Activated T-helper 1 cell treated with anti-CD3 and anti-CD28 coated beads, Interleukin-2, amount 50 U/mL, for 16 hours (primary cell): ENCODE measurements around the gene TMEM141.
"Not testable (repeated sequence)": the region's sequence is repeated elsewhere in the genome, so short reads cannot be mapped to it uniquely, and the experiment has no call there.

Source experiments
- DNase-seq, 2 donors: peaks; one replicate each; pipeline ENCODE4 v3.0.0-alpha.2; 2020; ENCODE audit warnings: low read depth in 1 of 2, low spot score in 1 of 2

TMEM141 gene

GRCh38 chr9:136793086-136793946 lies 2.2 kb downstream of the TMEM141 start:
- no peak for DNase-seq

- DNase-seq: no peak
Measured at GRCh38 chr9:136794281-136794999, 3.3 kb downstream of the TMEM141 start.

- no peak for DNase-seq
Measured at GRCh38 chr9:136795000-136795348, 3.8 kb downstream of the TMEM141 start.

- no peak for DNase-seq
Measured at GRCh38 chr9:136796238-136796774, 5.2 kb downstream of the TMEM141 start, which contains the start of gene CCDC183. Gene CCDC183 (plus strand): TSS chr9:136796338. CDS start chr9:136796398, 60 bp downstream.

- DNase-seq: not testable (repeated sequence)
Measured at GRCh38 chr9:136796775-136797347, 5.7 kb downstream of the TMEM141 start.

GRCh38 chr9:136798708-136799078 lies 7.5 kb downstream of the TMEM141 start:
- DNase-seq: no peak

- no peak for DNase-seq
Measured at GRCh38 chr9:136799079-136799853, 8.1 kb downstream of the TMEM141 start.

GRCh38 chr9:136799854-136800657 lies 8.9 kb downstream of the TMEM141 start:
- DNase-seq: peak; percentile 80 to 85

- no peak for DNase-seq
Measured at GRCh38 chr9:136802321-136802720, 11.2 kb downstream of the TMEM141 start.

- DNase-seq: not testable (repeated sequence)
Measured at GRCh38 chr9:136803009-136803550, 11.9 kb downstream of the TMEM141 start.

GRCh38 chr9:136803551-136804508 lies 12.7 kb downstream of the TMEM141 start:
- no peak for DNase-seq

- no peak for DNase-seq
Measured at GRCh38 chr9:136804509-136805206, 13.5 kb downstream of the TMEM141 start.

GRCh38 chr9:136805207-136805740 lies 14.1 kb downstream of the TMEM141 start:
- DNase-seq: no peak

- DNase-seq: no peak
Measured at GRCh38 chr9:136806067-136806466, 14.9 kb downstream of the TMEM141 start.

- no peak for DNase-seq
Measured at GRCh38 chr9:136806631-136807201, 15.6 kb downstream of the TMEM141 start.

GRCh38 chr9:136807281-136808074 lies 16.3 kb downstream of the TMEM141 start, which contains the start of gene RABL6:
Gene RABL6 (plus strand): TSS chr9:136807948. CDS start chr9:136808197, 249 bp downstream.
- DNase-seq: peak; percentile 66 to 74
